Natural killer cell (primary cell): ENCODE results near the gene TCF4. TPM values are rescaled to one million over a fixed set of nuclear protein-coding genes. Genes with fewer than 3 reads are reported as not detected.

Experiments
- ATAC-seq, 3 donors: fragments of 150-1000 bp in 2 of 3; fragments of 200-7000 bp in 1 of 3; cut with Tn5 transposase; 1 replicate in 1 of 3; 2 replicates in 2 of 3; pipeline ENCODE4 v1.10.0; 2021; ENCODE audit warnings: mild to moderate bottlenecking in 2 of 3, moderate library complexity in 2 of 3
- DNase-seq, 2 donors: peaks; one replicate each; pipeline versions ENCODE4 v3.0.0 to v3.0.0-alpha.2; 2013 to 2021; ENCODE audit warnings: mixed read lengths in 1 of 2
- H3K27ac ChIP-seq: one replicate; pipeline ENCODE4 v1.5.1; 2013; ENCODE audit warnings: mild to moderate bottlenecking, low read length
- H3K27me3 ChIP-seq: one replicate; pipeline ENCODE4 v1.6.1; 2013; ENCODE audit warnings: low read length; ENCODE audit not compliant: control insufficient read depth, insufficient read depth
- H3K36me3 ChIP-seq: one replicate; pipeline ENCODE4 v1.6.1; 2013; ENCODE audit warnings: low read length; ENCODE audit not compliant: control insufficient read depth, insufficient read depth
- H3K4me1 ChIP-seq: one replicate; pipeline ENCODE4 v1.6.1; 2013; ENCODE audit warnings: low read length; ENCODE audit not compliant: control insufficient read depth, insufficient read depth
- H3K4me3 ChIP-seq: one replicate; pipeline ENCODE4 v1.5.1; 2013; ENCODE audit warnings: low read length
- H3K9me3 ChIP-seq: one replicate; pipeline ENCODE4 v1.6.1; 2013; ENCODE audit warnings: low read length; ENCODE audit not compliant: control insufficient read depth, insufficient read depth
- H3K27ac Mint-ChIP-seq, 2 donors: one replicate each; pipeline ENCODE4 v1.8.0; 2022; ENCODE audit warnings: mild to moderate bottlenecking in 2 of 2, mixed read lengths in 2 of 2, moderate library complexity in 1 of 2
- H3K27me3 Mint-ChIP-seq, 2 donors: one replicate each; pipeline ENCODE4 v1.8.0; 2022; ENCODE audit warnings: low read depth in 2 of 2, mixed read lengths in 2 of 2
- H3K36me3 Mint-ChIP-seq: one replicate; pipeline ENCODE4 v1.8.0; 2022; ENCODE audit warnings: mixed read lengths
- H3K4me1 Mint-ChIP-seq, 2 donors: one replicate each; pipeline ENCODE4 v1.8.0; 2022; ENCODE audit warnings: mixed read lengths in 2 of 2
- H3K4me3 Mint-ChIP-seq: one replicate; pipeline ENCODE4 v1.8.0; 2022; ENCODE audit warnings: mild to moderate bottlenecking, moderate library complexity, mixed read lengths
- H3K9me3 Mint-ChIP-seq, 2 donors: one replicate each; pipeline ENCODE4 v1.8.0; 2022; ENCODE audit warnings: mixed read lengths in 2 of 2
- CTCF ChIP-seq: fragments of 200-600 bp; IDR thresholded peaks from one replicate; pipeline ENCODE4 v1.8.0; 2022; ENCODE audit warnings: antibody characterized with exemption
- WGBS: methylation state at CpG from one replicate; pipeline ENCODE4 v1.1.7; 2013; ENCODE audit warnings: missing lambda C conversion rate; ENCODE audit not compliant: insufficient coverage; 5-methylcytosine and 5-hydroxymethylcytosine counted together
- intact Hi-C: fragments of 100-400 bp; cut with micrococcal nuclease; formaldehyde crosslinking; loops from one replicate; pipeline ENCODE4 v1.14.2; 2022
- total RNA-seq, 4 donors: library from RNA; stranded (reverse); fragments of 120-200 nt in 1 of 4; gene quantifications; one replicate each; pipeline versions ENCODE4 v1.2.3 to v1.2.4, GENCODE V29; 2013 to 2022

The TCF4 gene
- total RNA-seq, 3 donors from 2014 or later (not counting 1 experiment from before 2014, with no cell fraction given): 8.3 to 16.5 (median 9.0) TPM

- no peak for ATAC-seq
- Histone ChIP-seq H3K27me3 (no peaks in the 10 kb centered on the region), H3K4me3 (no peak overlapping the region), H3K4me1 (peaks cover 8% of the 10 kb centered on the region), H3K9me3 (no peaks in the 10 kb centered on the region), H3K36me3 (no peaks in the 10 kb centered on the region), H3K27ac (no peak overlapping the region)
- Mint-ChIP-seq H3K9me3 (no peaks in the 10 kb centered on the region), H3K36me3 (no peaks in the 10 kb centered on the region), H3K4me1 (peaks cover 17% of the 10 kb centered on the region in 2 donors), H3K4me3 (no peak overlapping the region), H3K27me3 (no peaks in the 10 kb centered on the region), H3K27ac (no peak overlapping the region)
- no peak for DNase-seq
- intact Hi-C loops: no loop called here
- TF ChIP-seq CTCF: no peak
- 91% methylated on average over 9 of the region's 12 CpGs for WGBS
Measured at GRCh38 chr18:55458456-55459203, 129.4 kb downstream of the TCF4 start.

- no peaks in the 10 kb centered on the region for H3K9me3 ChIP-seq
- peak; percentile 82 to 91 (median 84) for ATAC-seq
Measured at GRCh38 chr18:55457028-55457427, 131.0 kb downstream of the TCF4 start.

GRCh38 chr18:55455938-55456337 is 132.1 kb downstream of the TCF4 start:
- no peaks in the 10 kb centered on the region for H3K27me3 Mint-ChIP-seq
- 31% methylated on average over 5 of the region's 5 CpGs for WGBS

More at GRCh38 chr18:55457028-55457427, 131.0 kb downstream of the TCF4 start:
- peak overlapping the region; percentile 47 for H3K27ac ChIP-seq
- no peaks in the 10 kb centered on the region for H3K36me3 ChIP-seq
- Mint-ChIP-seq H3K27me3 (no peaks in the 10 kb centered on the region), H3K36me3 (no peaks in the 10 kb centered on the region), H3K4me1 (peaks cover 17 to 22% of the 10 kb centered on the region in 2 donors), H3K9me3 (no peaks in the 10 kb centered on the region), H3K4me3 (peak overlapping the region; percentile 61), H3K27ac (peak overlapping the region; percentile 67)
- H3K27me3 ChIP-seq: no peaks in the 10 kb centered on the region
- WGBS: no CpG with 5 or more reads among the region's 2 CpGs
- DNase-seq: peak in 1 of 2 donors; percentile 11
- H3K4me3 ChIP-seq: no peak overlapping the region
- intact Hi-C loops: loop anchor here (2.0 kb wide), 2 partner anchors 18 to 132 kb away; partner anchors contain the start of gene TCF4
- H3K4me1 ChIP-seq: peaks cover 8% of the 10 kb centered on the region
- TF ChIP-seq CTCF: no peak

More at GRCh38 chr18:55455938-55456337, 132.1 kb downstream of the TCF4 start:
- peak overlapping the region; percentile 61 for H3K4me3 Mint-ChIP-seq
- DNase-seq (no peak), ATAC-seq (peak; percentile 1 to 46 (median 20))
- H3K9me3 Mint-ChIP-seq: no peaks in the 10 kb centered on the region
- no peak overlapping the region for H3K4me3 ChIP-seq
- H3K9me3 ChIP-seq: no peaks in the 10 kb centered on the region
- peaks cover 17 to 22% of the 10 kb centered on the region in 2 donors for H3K4me1 Mint-ChIP-seq
- H3K36me3 Mint-ChIP-seq: no peaks in the 10 kb centered on the region
- no peaks in the 10 kb centered on the region for H3K36me3 ChIP-seq
- peaks cover 8% of the 10 kb centered on the region for H3K4me1 ChIP-seq
- intact Hi-C loops: loop anchor here (2.0 kb wide), 2 partner anchors 19 to 133 kb away; partner anchors contain the start of gene TCF4
- no peak for TF ChIP-seq CTCF
- H3K27ac ChIP-seq: no peak overlapping the region
- H3K27ac Mint-ChIP-seq: peak overlapping the region; percentile 53 to 58
- no peaks in the 10 kb centered on the region for H3K27me3 ChIP-seq
